Vagina (tissue), 2 donors: ENCODE results near the gene NPBWR2.

Source experiments
- CTCF ChIP-seq, 3 experiments: fragments of 450-650 bp in 2 of 3; fragments of 200-600 bp in 1 of 3; sonication (generic) in 1 of 3; IDR thresholded peaks; one replicate each; pipeline ENCODE4 v1.5.1; 2017 to 2019; ENCODE audit warnings: antibody characterized with exemption in 3 of 3, mild to moderate bottlenecking in 2 of 3, moderate library complexity in 2 of 3
- POLR2AphosphoS5 ChIP-seq, 2 donors: sonication (generic); formaldehyde crosslinking; IDR thresholded peaks; one replicate each; pipeline ENCODE4 v1.9.0; 2017; ENCODE audit warnings: antibody characterized with exemption in 2 of 2, mild to moderate bottlenecking in 2 of 2, low read depth in 1 of 2; ENCODE audit not compliant: insufficient read depth in 1 of 2

- TF ChIP-seq CTCF (IDR thresholded peaks at IDR 0.05) (no peak), POLR2AphosphoS5 (IDR thresholded peaks at IDR 0.05; ENCODE audit: insufficient read depth in 1 of 2, low read depth in 1 of 2) (no peak)
Observed at GRCh38 chr20:64153410-64153809, 46.0 kb upstream of the NPBWR2 start.
